ENCODE data around the gene HS3ST1.
"Not testable (repeated sequence)": the region's sequence is repeated elsewhere in the genome, so short reads cannot be mapped to it uniquely, and the experiment has no call there.

The HS3ST1 gene

DNA sequence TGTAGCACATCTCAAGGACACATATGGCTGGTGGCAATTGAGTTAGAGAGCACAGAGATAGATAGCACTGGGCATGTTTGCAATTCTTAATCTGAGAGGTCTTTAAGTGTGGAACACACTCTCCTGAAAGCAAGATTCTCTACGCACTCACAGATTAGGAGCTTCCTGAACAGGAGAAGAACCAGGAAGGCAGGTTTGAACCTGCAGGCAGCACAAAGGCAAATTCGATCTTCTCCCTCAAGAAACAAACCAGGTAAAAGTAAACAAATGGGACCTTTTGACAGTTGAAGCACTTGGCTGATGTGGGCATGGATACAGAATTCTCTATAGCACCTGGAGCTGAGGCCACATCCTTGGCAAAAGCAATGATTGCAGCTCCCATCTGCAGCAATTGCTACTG is 24.3 kb downstream of the HS3ST1 start:
- in situ Hi-C loops (cut with MboI; ENCODE audit: low sequenced_read_pairs), result no loop called here

DNA sequence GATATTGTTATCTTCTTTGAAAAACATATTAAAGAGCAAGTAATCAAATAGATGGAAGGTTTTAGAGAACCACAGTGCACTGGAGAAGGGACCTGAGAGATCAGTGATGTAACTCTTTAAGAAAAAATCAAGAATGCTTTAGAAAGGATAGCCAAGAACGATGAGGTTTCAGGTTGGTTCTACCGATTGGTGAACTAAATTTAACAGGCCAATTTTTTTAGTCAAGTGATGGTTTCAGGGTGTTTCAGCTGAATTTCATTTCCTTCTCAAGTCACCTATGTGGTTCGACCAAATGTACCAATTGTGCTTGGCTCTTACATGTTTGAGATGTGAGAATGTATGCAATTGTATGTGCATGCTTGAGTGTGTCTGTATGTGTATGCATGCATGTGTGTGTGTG is 26.5 kb downstream of the HS3ST1 start:
- in situ Hi-C loops (cut with MboI; ENCODE audit: low sequenced_read_pairs), result no loop called here

DNA sequence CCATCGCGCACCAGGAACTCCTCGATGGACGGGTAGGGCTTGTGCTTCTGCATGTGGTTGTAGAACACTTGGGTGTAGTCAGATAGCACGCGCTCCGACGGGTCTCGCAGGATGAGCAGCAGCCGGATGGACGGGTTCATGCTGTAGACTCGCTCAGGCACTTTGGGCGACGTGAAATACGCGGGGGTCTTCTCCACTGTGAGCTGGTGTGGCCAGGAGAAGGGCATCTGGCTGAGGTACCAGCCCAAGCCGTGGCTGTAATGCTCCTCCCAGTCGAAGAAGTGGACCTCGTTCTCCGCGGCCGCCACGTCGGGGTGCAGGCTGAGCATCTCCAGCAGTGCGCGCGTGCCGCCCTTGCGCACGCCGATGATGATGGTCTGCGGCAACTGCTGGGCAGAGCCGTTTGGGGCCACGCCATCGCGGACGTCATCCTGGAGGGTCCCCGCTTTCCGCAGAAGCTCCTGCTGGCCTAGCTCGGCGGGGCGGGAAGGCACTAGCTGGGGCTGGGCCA is 29.2 kb downstream of the HS3ST1 start:
- in situ Hi-C loops (cut with MboI; ENCODE audit: low sequenced_read_pairs), result no loop called here

DNA sequence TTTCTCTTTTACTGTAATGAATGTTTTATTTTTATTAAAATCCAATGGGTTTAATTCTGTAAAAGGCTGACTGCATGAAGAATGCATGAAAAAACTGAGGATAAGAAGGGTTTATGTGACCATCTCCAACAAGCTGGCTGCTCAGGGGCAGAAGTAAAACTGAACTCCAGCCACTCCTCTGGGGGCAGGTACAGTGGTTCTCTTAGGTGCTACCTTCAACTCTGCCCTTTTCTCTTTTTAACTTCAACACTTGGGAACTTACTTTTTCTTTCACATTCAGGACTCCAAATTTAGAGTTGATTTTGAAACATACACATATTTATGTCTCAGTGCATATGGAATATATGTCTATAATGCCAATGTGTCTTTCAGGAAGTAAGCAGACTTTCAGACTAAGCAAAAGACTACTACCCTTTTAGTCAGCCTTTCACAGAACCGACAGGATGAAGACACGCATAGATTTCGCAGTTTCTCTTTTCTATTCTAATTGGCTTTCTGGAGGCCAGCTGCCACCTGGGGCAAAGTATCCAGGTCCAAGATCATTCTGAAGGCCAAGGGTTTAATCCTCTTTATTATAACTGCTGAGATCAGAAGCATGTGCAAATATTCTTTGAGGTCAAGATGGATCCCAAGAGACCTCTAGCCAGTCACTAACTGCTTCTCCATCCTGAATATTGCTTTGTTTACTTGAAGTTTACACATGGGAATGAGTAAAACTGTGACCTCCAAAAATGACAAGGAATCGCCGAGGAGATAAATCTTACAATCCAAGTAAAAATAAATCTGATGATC is 30.7 kb downstream of the HS3ST1 start:
- in situ Hi-C loops (cut with MboI; ENCODE audit: low sequenced_read_pairs), result no loop called here

DNA sequence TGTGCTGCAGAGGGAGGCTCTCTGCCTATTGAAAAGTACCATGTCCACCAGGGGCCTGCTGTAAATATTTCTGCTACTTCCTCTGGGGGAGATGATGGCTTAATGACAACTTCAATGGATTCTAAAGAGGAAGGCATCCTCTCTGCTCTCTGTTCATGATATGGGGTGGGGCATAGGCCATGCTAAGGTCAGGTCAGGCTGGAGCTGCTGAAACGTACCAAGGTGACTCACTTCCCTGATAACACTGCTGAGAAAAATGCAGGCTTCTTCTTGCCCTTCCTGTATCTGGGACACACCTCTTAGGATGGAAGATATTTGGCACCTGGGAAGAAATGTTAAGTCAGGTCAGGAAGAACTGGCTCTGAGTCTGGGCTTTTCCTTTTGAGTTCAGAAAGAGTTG is 31.5 kb downstream of the HS3ST1 start:
- in situ Hi-C loops (cut with MboI; ENCODE audit: low sequenced_read_pairs), result no loop called here

DNA sequence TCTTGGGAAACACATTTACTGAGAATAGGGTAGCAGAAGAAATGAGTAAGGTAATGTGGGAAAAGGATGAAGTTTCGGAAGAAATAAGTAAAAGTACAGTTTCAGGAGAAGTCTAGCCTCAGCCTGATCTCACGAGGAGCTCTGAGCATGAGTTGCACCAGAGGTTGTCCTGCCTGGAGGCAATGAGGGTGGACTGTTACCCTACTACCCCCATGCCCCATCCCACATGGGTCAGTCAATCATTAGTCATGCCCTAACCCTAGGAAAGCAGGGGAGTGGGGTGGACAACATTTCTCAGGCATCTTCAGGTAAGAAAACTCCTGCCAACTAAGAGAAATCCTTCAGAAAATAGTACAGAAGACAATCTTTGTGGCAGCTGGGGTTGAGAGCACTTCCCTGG is 35.1 kb downstream of the HS3ST1 start:
- in situ Hi-C loops (cut with MboI; ENCODE audit: low sequenced_read_pairs), result no loop called here

DNA sequence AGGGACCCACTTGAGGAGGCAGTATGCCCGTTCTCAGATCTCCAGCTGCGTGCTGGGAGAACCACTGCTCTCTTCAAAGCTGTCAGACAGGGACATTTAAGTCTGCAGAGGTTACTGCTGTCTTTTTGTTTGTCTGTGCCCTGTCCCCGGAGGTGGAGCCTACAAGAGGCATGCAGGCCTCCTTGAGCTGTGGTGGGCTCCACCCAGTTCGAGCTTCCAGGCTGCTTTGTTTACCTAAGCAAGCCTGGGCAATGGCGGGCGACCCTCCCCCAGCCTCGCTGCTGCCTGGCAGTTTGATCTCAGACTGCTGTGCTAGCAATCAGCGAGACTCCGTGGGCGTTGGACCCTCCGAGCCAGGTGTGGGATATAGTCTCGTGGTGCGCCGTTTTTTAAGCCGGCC is 44.6 kb downstream of the HS3ST1 start:
- in situ Hi-C loops (cut with MboI; ENCODE audit: low sequenced_read_pairs), result not testable (repeated sequence)

DNA sequence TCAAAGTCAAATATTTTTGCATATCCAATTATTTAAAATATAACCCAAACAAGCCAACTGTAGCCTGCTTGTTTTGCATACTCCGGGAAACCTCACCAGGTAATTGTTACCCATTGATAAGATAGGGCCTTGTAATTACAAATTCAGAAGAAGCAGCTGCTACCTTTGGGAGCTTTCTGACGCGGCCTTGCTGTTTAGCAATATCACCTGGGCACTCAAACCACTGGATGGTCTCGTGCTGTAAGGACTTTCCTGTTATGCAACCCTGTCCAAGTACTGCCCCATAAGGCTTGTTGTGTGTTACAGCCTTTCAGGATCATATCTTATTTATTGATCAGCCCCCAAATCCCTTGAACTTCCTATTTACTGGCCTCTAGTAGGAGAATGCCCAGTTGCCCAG is 52.1 kb downstream of the HS3ST1 start:
- in situ Hi-C loops (cut with MboI; ENCODE audit: low sequenced_read_pairs), result no loop called here

DNA sequence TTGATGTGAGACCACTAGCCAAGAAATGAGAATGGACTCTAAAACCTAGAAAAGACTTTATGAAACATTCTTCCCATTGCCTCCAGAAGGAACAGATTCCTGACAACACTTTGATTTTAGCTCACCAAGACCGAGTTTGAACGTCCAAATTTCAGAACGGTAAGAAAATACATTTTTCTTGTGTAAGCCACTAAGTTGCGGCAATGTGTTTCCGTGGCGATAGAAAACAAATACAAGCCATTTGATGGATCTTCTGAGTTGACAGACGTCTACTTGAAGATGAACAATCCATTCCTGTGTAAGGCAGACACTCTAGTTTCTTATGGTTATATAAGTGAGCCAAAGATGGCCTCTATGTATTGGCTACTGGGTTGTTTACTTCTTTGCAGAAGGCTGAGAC is 52.5 kb downstream of the HS3ST1 start:
- in situ Hi-C loops (cut with MboI; ENCODE audit: low sequenced_read_pairs), result no loop called here

DNA sequence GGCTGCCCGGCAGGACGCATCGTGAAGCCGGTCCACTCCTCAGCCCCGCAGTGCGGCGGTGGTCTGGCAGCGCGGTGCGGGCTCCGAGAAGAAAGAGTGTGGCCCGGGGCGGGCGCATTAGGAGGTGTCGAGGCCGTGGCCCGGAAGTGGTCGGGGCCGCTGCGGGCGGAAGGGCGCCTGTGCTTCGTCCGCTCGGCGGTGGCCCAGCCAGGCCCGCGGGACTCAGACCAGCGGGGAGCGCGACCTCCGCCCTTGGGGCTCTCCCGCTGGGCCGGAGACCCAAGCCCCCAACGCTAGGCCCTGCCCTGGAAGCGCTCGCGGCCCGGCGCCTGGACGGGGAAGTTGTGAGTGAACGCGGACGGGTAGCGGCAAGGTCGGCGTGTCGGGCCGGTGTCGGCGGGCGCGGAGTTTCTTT is 60.0 kb downstream of the HS3ST1 start:
- in situ Hi-C loops (cut with MboI; ENCODE audit: low sequenced_read_pairs), result no loop called here

DNA sequence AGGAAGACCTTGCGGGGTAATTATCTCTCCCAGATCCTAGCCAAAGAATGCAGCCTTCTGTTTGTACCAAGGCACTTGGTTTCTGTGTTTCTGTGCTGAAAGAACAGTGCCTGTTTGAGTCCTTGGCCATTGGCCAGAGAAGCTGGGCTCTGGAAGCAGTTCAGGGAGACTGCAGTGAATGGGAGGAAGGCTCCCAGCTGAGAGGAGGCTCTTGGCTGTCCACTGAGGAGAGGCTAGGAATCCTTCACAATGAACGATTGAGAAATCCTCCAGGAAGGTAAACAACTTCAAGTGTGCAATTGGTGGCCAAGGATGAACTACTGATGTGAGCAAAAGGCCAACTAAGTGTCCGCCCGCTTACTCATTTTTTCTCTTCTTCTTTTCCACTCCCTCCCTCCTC is 61.3 kb downstream of the HS3ST1 start:
- in situ Hi-C loops (cut with MboI; ENCODE audit: low sequenced_read_pairs), result no loop called here

DNA sequence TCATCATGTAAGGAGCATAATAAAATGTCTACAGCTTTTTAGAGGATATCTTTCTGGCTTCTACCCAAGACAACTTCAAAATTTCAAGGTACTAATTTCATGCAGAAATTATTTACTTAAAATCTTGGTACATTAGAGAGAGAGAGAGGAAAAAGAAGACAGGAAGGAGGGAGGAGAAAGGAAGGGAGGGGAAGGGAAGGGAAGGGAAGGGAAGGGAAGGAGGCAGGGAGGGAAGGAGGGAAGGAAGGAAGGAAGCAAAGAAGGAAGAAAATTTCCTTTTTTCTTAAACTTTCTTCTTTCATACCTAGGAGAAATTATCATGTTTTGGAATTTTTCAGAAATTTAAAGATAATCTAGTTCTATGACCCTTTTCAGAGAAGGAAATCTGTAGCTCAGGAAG is 61.8 kb downstream of the HS3ST1 start:
- in situ Hi-C loops (cut with MboI; ENCODE audit: low sequenced_read_pairs), result no loop called here

DNA sequence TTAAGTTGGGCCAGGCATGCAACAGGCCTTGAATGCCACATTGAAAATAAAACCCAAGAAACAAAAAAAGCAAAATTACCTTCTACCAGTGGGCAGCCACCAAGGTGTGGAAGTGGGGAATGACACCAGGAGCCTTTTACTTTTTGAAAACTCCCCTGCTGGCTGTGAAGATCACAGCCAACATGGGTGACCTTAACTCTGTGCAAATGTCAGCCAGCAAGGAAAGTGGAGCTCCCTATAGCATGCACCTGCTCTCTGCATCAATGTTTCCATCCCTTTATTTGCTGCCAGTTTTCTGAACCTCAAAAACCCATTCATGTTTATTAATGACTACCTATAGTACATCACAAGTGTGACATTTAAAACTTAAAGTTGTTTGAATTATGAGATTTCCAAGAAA is 63.7 kb downstream of the HS3ST1 start:
- in situ Hi-C loops (cut with MboI; ENCODE audit: low sequenced_read_pairs), result no loop called here

DNA sequence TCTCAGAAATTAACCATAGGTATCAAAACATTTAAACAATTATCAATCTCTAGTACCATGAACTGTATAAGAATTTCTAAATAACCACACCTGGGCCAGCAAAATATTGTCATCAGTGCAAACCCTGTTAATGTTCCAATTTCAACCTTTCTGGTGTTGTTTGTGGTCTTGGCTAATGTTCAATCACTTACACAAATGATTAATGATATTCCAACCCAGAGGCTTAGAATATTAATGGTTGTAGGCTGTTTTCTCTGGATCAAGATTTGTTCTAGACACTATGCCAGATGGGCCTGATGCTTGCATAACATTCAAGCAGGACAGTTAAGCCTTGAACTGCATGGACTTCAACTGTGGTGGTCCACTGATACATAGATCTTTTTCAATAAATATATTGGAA is 69.1 kb downstream of the HS3ST1 start:
- in situ Hi-C loops (cut with MboI; ENCODE audit: low sequenced_read_pairs), result no loop called here

DNA sequence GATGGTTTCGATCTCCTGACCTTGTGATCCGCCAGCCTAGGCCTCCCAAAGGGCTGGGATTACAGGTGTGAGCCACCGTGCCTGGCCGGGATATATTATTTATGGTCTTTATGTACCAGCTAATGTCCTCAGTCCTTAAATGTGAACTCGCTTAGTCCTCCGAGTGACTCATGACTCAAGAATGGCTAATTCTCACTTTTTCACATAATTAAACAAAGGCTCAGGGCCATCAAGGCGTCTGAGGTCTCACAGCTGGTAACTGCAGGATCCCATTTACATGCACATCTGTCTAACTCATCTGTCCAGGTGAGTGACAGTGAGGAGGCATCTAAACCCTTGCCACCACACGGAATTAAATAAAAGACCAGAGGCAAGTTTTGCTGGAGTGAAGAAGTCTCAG is 73.5 kb downstream of the HS3ST1 start:
- in situ Hi-C loops (cut with MboI; ENCODE audit: low sequenced_read_pairs), result no loop called here

DNA sequence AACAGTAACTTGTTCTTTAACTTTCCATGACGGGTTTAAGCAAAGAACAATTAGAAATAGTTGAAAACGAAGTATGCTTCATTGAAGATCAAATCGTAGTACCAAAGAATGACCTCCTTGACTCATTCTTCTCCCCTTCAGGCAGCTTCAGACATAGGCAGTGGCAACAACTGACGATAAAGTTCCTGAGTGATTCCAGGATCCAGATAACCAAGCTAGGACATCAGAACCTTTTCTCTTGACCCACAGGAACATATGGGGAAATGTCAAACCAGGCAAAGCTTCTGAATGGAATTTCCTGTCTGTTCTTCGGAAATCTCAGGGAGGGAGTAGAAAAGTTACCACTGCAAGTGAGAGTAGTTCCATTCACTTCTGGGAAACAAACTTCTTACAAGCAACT is 74.2 kb downstream of the HS3ST1 start:
- in situ Hi-C loops (cut with MboI; ENCODE audit: low sequenced_read_pairs), result no loop called here

DNA sequence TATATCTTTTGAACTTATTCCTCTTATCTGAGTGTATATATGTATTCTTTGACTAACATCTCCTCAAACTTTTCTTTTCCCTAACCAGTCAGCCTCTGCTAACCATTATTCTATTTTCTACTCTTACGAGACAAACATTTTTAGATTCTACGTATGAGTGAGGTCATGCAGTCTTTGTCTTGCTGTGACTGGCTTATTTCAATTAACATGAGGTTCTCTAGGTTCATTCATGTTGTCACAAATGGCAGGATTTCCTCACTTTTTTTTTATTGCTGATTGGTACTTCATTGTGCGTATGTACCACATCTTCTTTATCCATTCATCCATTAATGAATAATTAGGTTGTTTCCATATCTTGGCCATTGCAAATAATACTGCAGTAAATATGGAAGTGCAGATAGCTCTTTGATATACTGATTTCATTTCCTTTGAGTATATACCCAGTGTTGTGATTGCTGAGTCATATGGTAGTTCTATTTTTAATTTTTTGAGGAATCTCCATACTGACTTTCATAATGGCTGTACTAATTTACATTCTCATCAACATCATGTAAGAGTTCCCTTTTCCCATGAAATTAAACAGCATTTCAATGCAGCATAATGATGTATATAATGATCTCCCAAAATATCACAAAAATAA is 80.1 kb downstream of the HS3ST1 start:
- in situ Hi-C loops (cut with MboI; ENCODE audit: low sequenced_read_pairs), result no loop called here

DNA sequence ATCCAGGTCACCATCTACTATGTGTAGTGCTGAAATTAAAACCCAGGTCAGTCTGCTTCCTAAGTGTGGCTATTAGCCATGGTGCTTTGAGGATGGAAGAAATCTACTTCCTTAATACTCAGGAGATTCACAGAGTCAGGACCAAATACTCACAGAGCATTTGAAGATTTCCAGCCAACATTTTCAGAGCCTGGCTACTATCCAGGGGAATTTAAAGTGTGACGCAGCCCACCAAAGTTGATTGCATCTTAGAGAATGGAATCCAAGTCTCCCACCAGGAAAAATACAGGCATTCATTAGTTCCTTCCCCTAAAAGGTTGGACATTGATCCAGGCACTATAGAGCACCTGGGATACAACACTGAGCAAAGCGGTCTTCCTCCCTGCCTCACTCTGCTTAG is 83.8 kb downstream of the HS3ST1 start:
- in situ Hi-C loops (cut with MboI; ENCODE audit: low sequenced_read_pairs), result no loop called here

DNA sequence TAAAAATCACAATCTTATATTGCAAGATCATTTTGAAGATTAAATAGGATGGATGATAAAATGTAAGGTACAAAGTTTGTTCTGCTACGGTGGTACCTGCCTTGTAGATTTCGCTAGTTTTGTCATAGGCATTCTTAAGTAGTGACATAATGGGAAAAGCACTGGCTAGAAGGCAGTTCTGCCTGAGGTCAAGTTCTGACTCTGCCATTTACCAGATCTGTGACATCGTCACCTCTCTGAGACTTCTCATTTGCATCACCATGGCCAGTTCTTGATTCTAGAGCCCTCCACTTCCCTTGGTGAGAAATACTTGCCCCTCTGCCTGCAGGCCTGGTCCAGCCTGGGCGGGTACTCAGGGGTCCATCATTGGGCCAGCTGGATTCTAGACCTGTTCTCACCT is 85.2 kb downstream of the HS3ST1 start:
- in situ Hi-C loops (cut with MboI; ENCODE audit: low sequenced_read_pairs), result no loop called here
